Measurements from ENCODE around the gene INPP5A. TPM values are rescaled to one million over a fixed set of nuclear protein-coding genes. Genes with fewer than 3 reads are reported as not detected.

The INPP5A gene
- total RNA-seq, 1 donor from 2014 or later: 36.4 TPM

DNA sequence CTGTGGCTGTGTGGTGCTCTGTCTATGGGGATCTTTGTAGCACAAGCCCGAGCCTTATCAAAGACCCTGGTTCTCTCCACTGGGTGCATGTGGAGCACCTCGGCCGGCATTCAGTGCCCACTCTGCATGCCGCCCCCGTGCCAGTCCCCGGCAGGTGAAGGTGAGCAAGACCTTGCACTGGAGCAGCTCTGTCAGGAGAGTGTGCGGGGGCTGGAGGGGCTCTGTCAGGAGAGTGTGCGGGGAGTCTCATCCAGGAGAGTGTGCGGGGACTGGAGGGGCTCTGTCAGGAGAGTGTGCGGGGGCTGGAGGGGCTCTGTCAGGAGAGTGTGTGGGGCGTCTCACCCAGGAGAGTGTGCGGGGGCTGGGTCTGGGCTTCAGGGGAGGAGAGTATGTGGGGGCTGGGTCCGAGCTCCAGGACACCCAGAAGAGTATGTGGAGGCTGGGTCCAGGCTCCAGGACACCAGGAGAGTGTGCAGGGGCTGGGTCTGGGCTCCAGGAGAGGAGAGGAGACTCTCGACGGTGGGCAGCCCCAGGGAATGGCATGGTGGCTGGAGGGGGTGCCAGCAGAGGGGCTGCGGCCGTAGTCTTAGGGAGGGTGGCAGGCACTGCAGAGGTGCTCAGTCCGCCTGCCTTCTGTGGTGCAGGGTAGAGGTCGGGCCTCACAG is 40.8 kb downstream of the INPP5A start:
- Mint-ChIP-seq H3K36me3 (ENCODE audit: unreplicated experiment) (peaks cover 1% of the 10 kb centered on the region), H3K27ac (ENCODE audit: unreplicated experiment) (no peak overlapping the region), H3K4me1 (ENCODE audit: unreplicated experiment) (peaks cover 23% of the 10 kb centered on the region), H3K27me3 (ENCODE audit: unreplicated experiment) (no peaks in the 10 kb centered on the region), H3K4me3 (ENCODE audit: unreplicated experiment) (no peak overlapping the region), H3K9me3 (ENCODE audit: unreplicated experiment) (no peaks in the 10 kb centered on the region)
- DNase-seq (ENCODE audit: extremely low spot score, unreplicated experiment): no peak
- TF ChIP-seq, protein P1, sequence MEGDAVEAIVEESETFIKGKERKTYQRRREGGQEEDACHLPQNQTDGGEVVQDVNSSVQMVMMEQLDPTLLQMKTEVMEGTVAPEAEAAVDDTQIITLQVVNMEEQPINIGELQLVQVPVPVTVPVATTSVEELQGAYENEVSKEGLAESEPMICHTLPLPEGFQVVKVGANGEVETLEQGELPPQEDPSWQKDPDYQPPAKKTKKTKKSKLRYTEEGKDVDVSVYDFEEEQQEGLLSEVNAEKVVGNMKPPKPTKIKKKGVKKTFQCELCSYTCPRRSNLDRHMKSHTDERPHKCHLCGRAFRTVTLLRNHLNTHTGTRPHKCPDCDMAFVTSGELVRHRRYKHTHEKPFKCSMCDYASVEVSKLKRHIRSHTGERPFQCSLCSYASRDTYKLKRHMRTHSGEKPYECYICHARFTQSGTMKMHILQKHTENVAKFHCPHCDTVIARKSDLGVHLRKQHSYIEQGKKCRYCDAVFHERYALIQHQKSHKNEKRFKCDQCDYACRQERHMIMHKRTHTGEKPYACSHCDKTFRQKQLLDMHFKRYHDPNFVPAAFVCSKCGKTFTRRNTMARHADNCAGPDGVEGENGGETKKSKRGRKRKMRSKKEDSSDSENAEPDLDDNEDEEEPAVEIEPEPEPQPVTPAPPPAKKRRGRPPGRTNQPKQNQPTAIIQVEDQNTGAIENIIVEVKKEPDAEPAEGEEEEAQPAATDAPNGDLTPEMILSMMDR (IDR thresholded peaks at IDR 0.05): no peak

DNA sequence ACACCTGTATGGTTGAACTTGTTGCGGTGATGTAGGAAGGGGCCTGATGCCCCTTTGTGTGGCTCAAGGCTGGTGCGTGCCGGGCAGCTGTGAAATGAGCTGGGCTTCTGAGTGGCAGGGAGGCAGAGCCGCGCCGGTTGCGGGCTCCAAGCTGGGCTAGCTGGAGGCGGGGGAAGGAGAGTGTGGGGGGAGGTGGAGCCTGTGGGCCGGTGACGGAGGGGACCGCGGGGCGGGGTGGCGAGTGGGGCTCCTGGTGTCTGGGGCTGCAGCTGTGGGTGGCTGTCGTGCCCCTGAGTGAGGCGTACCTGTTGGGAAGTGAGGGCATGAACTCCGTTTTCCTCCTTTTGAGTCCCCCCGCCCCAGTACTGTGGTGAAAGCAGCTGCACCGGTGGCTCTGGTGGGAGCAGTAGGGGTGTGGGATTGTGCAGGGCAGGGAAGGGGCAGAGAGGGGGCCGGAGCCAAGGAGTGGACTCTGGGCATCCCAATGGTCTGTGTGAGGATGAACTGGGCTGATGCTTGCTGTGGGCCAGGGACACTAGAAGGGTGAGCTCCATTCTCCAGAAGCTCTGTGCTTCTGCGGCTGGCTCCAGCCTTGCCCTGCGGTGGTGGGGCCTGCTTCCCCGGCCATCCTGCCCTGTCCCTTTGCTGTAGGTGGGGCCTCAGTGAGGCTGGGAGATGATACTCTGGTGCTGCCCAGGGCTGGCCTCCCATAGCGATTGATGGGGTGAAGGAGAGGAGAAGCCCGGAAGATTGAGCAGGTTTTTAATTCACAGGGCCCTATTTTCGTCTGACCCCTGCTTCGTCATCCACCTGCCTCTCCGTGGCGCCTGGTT is 41.7 kb downstream of the INPP5A start:
- H3K27ac Mint-ChIP-seq (ENCODE audit: unreplicated experiment): no peak overlapping the region
- peaks cover 1% of the 10 kb centered on the region for H3K36me3 Mint-ChIP-seq (ENCODE audit: unreplicated experiment)
- no peaks in the 10 kb centered on the region for H3K9me3 Mint-ChIP-seq (ENCODE audit: unreplicated experiment)
- DNase-seq (ENCODE audit: extremely low spot score, unreplicated experiment): no peak
- no peaks in the 10 kb centered on the region for H3K27me3 Mint-ChIP-seq (ENCODE audit: unreplicated experiment)
- TF ChIP-seq, protein P1 (IDR thresholded peaks at IDR 0.05): no peak
- H3K4me1 Mint-ChIP-seq (ENCODE audit: unreplicated experiment): peaks cover 25% of the 10 kb centered on the region
- H3K4me3 Mint-ChIP-seq (ENCODE audit: unreplicated experiment): no peak overlapping the region

DNA sequence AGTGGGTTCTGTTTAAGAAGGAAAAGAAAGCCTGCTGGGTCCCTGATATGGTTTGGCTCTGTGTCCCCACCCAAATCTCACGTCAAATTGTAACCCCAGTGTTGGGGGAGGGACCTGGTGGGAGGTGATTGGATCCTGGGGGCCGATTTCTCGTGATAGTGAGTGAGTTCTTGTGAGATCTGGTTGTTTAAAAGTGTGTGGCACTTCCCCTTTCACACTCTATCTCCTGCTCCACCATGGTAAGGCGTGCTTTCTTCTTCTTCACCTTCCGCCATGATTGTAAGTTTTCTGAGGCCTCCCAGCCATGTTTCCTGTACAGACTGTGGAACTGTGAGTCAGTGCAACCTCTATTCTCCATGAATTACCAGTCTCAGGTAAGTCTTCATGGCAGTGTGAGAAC is 42.6 kb downstream of the INPP5A start:
- Mint-ChIP-seq H3K4me1 (ENCODE audit: unreplicated experiment) (peaks cover 25% of the 10 kb centered on the region), H3K27ac (ENCODE audit: unreplicated experiment) (no peak overlapping the region), H3K36me3 (ENCODE audit: unreplicated experiment) (peaks cover 1% of the 10 kb centered on the region), H3K27me3 (ENCODE audit: unreplicated experiment) (no peaks in the 10 kb centered on the region), H3K9me3 (ENCODE audit: unreplicated experiment) (no peaks in the 10 kb centered on the region), H3K4me3 (ENCODE audit: unreplicated experiment) (no peak overlapping the region)
- TF ChIP-seq, protein P1 (IDR thresholded peaks at IDR 0.05): no peak
- no peak for DNase-seq (ENCODE audit: extremely low spot score, unreplicated experiment)

DNA sequence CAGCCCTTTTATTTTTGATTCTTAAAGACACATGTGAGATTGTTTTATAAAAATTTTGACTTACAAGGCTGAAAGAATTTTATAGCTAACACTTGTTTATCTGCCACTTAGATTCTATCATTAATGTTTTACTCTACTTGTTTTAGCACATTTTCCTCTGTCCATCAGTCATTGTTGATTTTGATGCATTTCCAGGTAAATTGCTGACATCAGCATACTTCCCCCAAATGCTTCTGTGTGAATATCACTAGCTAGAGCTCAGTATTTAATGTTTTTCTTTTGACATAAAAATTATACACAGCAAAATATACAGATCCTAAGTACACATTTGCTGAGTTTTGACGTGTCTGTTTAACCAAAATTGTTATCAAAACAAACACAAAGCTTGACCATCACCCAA is 43.0 kb downstream of the INPP5A start:
- H3K36me3 Mint-ChIP-seq (ENCODE audit: unreplicated experiment): peaks cover 1% of the 10 kb centered on the region
- H3K27me3 Mint-ChIP-seq (ENCODE audit: unreplicated experiment): no peaks in the 10 kb centered on the region
- H3K27ac Mint-ChIP-seq (ENCODE audit: unreplicated experiment): no peak overlapping the region
- no peak for DNase-seq (ENCODE audit: extremely low spot score, unreplicated experiment)
- peaks cover 25% of the 10 kb centered on the region for H3K4me1 Mint-ChIP-seq (ENCODE audit: unreplicated experiment)
- TF ChIP-seq, protein P1 (IDR thresholded peaks at IDR 0.05): no peak
- no peaks in the 10 kb centered on the region for H3K9me3 Mint-ChIP-seq (ENCODE audit: unreplicated experiment)
- H3K4me3 Mint-ChIP-seq (ENCODE audit: unreplicated experiment): no peak overlapping the region

DNA sequence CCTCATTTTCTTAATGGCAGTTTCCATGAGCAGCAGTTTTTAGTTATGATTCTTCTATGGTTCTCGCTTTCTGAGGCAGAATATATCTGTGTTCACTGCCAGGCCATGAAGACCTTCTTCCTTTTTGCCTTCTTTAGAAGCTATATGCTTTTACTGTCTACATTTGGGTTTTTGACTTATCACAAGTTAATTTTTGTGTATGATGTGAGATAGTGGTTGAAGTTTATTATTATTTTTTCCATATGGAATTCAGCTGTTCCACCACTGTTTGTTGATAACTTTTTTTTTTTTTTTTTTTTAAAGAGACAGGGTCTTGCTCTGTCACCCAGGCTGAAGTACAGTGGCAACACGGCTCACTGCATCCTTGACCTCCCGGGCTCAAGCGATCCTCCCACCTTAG is 44.5 kb downstream of the INPP5A start:
- H3K4me1 Mint-ChIP-seq (ENCODE audit: unreplicated experiment): peaks cover 27% of the 10 kb centered on the region
- no peak overlapping the region for H3K27ac Mint-ChIP-seq (ENCODE audit: unreplicated experiment)
- no peak overlapping the region for H3K4me3 Mint-ChIP-seq (ENCODE audit: unreplicated experiment)
- no peaks in the 10 kb centered on the region for H3K9me3 Mint-ChIP-seq (ENCODE audit: unreplicated experiment)
- TF ChIP-seq, protein P1 (IDR thresholded peaks at IDR 0.05): no peak
- no peaks in the 10 kb centered on the region for H3K27me3 Mint-ChIP-seq (ENCODE audit: unreplicated experiment)
- no peak for DNase-seq (ENCODE audit: extremely low spot score, unreplicated experiment)
- H3K36me3 Mint-ChIP-seq (ENCODE audit: unreplicated experiment): peaks cover 4% of the 10 kb centered on the region

Measured in osteocyte (in vitro differentiated cells).